Measurements from ENCODE around the gene BCL2L12.
"Not testable (repeated sequence)": the region's sequence is repeated elsewhere in the genome, so short reads cannot be mapped to it uniquely, and the experiment has no call there.

The BCL2L12 gene

DNA sequence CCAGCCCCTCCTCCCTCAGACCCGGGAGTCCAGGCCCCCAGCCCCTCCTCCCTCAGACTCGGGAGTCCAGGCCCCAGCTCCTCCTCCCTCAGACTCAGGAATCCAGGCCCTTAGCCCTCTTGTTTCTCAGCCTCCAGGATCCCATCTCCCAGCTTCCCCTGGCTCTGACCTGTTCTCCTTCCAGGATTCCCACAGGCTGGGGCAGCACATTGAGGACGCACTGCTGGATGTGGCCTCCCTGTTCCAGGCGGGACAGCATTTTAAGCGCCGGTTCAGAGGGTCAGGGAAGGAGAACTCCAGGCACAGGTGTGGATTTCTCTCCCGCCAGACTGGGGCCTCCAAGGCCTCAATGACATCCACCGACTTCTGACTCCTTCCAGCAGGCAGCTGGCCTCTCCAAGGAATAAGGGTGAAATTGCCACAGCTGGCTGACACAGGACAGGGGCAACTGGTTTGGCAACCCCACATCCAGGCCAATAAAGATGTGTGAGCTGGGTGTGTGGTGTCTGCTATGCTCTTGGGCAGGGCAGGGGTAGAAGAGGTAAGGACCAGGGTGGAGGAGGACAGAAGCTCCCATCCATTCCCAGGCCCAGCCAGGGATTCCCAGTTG lies 47.6 kb downstream of the BCL2L12 start:
- no peak for DNase-seq

DNA sequence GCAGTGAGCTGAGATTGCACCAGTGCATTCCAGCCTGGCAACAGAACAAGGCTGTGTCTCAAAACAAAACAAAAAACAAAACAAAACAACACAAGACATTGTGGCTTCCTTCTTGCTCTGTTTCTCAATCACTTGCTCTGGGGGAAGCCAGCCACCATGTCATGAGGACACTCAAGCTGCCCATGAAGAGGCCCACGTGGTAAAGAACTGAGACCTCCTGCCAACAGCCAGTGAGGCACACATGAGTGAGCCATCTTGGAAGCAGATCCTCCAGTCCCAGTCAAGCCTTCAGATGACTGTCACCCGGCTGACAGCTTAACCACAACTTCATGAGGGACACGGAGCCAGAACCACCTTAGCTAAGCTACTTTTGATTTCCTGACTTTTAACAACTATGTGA lies 50.4 kb downstream of the BCL2L12 start:
- DNase-seq: no peak

DNA sequence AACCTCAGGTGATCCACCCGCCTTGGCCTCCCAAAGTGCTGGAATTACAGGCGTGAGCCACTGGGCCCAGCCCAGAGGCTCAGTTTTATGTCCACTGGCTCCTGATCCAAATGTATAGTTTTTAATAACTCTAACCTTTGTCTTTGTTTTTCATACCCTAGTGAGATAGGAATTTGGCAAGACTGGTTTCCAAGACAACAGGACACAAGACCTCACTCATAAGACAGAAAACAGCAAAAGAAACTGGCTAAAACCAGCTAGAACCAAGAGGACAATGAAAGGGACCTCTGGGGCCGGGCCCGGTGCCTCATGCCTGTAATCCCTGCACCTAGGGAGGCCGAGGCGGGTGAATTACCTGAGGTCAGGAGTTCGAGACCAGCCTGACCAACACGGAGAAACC lies 52.8 kb downstream of the BCL2L12 start:
- no peak for DNase-seq

DNA sequence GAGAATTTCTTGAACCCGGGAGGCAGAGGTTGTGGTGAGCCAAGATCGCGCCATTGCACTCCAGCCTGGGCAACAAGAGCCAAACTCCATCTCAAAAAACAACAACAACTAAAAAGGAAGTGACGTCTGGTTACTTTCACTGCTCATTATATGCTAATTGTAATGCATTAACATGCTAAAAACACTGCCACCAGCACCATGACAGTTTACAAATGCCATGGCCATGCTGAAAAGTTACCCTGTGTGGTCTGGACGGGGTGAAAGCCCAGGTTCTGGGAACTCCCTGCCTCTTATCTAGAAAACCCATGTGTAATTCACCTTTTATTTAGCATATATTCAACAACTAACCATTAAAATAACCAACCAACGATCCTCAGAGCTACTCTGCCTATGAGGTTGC lies 53.3 kb downstream of the BCL2L12 start:
- DNase-seq: no peak

DNA sequence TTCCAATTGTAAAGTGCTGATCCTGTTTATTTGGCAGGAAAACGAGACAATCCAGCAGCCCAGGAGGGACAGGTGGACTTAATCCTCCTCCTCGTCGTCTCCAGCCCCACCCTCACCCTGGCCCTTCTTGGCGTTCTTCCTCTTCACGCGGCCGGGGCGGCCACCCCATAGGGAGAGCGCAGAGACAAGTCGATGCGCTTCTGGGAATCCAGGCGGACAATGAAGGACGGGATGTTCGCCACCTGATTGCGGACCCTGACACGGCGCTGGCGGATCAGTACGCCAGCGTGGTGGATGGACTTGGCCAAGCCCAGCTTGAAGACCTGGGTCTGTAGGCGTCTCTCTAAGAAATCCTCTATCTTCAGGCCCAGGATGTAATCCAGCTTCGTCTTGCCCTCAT lies 53.7 kb downstream of the BCL2L12 start:
- not testable (repeated sequence) for DNase-seq
